GM18951 (cell line): ENCODE results near the gene CCNB3.
"Not testable (repeated sequence)": the region's sequence is repeated elsewhere in the genome, so short reads cannot be mapped to it uniquely, and the experiment has no call there.

ENCODE experiments used
- POLR2A ChIP-seq: IDR thresholded peaks from 4 replicates; pipeline ENCODE4 v1.6.1; 2011; ENCODE audit warnings: mild to moderate bottlenecking; ENCODE audit not compliant: insufficient read length, insufficient read depth; ENCODE audit errors: extremely low read depth
- in situ Hi-C: fragments of 300-500 bp; cut with MboI; formaldehyde crosslinking; loops from one replicate; pipeline ENCODE4 v1.12.0; 2022; ENCODE audit warnings: low sequenced_read_pairs, mixed read lengths, inconsistent platforms; ENCODE audit not compliant: unreplicated experiment

The CCNB3 gene

GRCh38 chrX:50188859-50189600 is 15.5 kb upstream of the CCNB3 start:
- TF ChIP-seq POLR2A: no peak
- in situ Hi-C loops: loop anchor here (25.0 kb wide), 1 partner anchor 277 kb away; the partner anchor contains the start of gene CLCN5

DNA sequence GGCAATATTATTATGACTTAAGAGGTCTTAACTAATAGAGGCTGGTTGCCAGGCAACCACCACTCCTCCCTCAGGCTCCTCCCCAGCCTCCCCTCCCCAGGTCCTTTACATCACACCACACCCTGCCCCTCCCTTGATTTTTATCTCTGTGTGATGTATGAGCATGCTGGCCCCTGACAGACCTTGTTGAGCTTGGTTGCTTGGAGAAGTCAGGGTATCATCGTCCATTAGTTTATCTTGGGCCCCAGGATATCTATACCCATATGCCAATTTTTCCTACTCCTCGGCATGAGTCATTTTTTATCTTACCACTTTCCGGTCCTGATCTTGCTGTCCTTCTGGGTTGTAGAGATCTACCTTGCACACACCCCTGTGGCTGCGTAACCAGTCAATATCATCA is 6.2 kb upstream of the CCNB3 start:
- TF ChIP-seq POLR2A: no peak

DNA sequence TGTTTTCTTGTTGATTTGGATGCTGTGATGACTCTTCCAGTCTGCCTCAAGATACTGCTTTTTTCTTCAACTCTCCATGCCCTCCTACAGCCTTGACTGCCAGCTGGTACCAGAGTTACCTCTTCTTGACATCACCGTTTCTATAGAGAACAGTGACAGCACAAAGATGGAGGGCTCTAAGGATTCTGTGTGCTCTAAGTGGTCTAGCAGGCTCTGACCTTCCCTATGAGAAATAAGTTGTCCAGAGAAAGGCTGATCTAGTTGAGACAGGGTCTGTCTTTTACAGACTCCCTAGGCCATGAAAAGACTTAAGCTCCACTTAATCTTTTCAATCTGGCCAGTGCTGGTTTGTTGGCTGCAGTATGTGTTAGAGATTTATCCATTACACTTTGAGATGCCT is 3.7 kb upstream of the CCNB3 start, which contains the start of gene AKAP4:
AKAP4 (minus strand) TSS at position 101 of the 400 bp plus-strand sequence. CDS start 118 bp downstream, outside the sequence.
- TF ChIP-seq POLR2A: no peak
- in situ Hi-C loops: loop anchor here (25.0 kb wide), 1 partner anchor 361 kb away; no protein-coding TSS in a partner anchor

More for the DNA sequence above, 6.2 kb upstream of the CCNB3 start:
- in situ Hi-C loops: loop anchor here (25.0 kb wide), 1 partner anchor 286 kb away; the partner anchor contains the start of gene CLCN5

GRCh38 chrX:50202539-50202938 is 2.0 kb upstream of the CCNB3 start:
- no peak for TF ChIP-seq POLR2A
- in situ Hi-C loops: loop anchor here (25.0 kb wide), 1 partner anchor 360 kb away; no protein-coding TSS in a partner anchor

GRCh38 chrX:50206753-50207152 is 2.2 kb downstream of the CCNB3 start:
- TF ChIP-seq POLR2A: no peak
- in situ Hi-C loops: loop anchor here (25.0 kb wide), 1 partner anchor 356 kb away; no protein-coding TSS in a partner anchor

DNA sequence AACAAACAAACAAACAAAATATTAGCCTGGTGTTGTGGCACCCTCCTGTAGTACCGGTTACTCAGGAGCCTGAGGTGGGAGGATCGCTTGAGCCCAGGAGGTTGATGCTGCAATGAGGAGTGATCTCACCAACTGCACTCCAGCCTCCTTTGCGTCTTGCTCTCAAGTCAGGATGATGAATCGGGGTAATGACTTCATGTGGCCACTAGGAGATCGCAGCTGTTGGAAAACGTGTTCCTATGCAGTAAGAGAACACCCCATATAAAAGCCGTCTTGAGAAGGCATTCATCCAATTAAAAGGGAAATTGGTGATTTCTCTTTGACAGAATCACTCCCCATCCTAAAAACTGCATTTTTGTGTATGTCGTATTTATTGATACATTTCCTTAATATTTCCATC is 6.9 kb downstream of the CCNB3 start:
- no peak for TF ChIP-seq POLR2A
- in situ Hi-C loops: loop anchor here (25.0 kb wide), 1 partner anchor 351 kb away; no protein-coding TSS in a partner anchor

DNA sequence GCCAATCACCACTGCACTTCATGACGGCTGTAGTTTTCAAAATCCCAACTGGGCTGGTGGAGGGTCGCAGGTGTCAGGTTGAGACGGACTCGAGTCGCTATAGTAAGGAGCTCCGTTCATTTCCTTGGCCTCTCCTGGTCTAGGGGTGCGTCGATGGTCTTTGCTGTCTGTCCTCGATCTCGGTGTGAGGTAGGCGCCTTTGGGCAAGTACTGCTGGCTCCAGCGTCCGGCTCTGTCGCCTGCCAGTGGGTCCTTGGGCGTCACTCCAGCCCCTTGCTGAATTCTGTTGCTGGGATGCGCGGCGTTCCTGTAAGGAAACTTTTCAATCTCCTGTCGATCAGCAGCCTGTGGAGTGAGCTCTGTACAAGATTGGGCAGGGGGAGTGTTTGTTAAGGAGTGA is 76.7 kb downstream of the CCNB3 start:
- in situ Hi-C loops: loop anchor here (5.0 kb wide), 1 partner anchor 59 kb away; no protein-coding TSS in a partner anchor
- no peak for TF ChIP-seq POLR2A

GRCh38 chrX:50327235-50327634 is 122.7 kb downstream of the CCNB3 start:
- no peak for TF ChIP-seq POLR2A
- in situ Hi-C loops: no loop called here

DNA sequence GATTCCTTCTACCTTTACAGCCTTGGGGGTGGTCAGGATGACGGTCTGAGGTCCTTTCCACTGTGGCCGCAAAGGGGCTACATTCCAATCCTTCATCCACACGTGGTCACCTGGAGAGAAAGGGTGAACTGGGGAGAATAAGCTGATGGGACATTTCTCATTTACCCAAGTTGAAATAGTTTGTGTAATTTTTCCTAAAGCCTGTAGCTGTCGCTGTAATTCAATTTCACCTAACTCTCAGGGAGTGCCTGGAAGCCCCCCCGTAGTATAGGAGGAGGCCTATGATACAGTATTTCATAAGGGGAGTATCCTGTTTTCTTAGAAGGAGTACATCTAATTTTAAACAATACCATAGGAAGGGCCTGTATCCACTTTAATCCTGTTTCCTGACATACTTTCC is 128.1 kb downstream of the CCNB3 start:
- in situ Hi-C loops: not testable (repeated sequence)

GRCh38 chrX:50333308-50333707 is 128.7 kb downstream of the CCNB3 start:
- no peak for TF ChIP-seq POLR2A
- in situ Hi-C loops: no loop called here

DNA sequence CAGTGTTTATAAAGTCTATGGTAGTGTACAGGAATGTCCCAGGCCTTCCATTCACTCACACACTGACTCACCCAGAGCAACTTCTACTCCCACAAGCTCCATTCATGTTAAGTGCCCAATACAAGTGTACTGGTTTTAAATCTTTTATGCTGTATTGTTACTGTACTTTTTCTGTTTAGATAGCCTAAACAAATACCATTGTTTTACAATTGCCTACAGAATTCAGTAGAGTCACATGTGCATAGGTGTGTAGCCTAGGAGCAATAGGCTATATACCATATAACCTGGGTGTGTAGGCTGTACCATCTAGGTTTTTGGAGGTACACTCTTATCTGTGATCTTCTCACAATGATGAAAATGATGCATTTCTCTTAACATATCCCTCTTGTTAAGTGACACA is 139.4 kb downstream of the CCNB3 start:
- in situ Hi-C loops: no loop called here

DNA sequence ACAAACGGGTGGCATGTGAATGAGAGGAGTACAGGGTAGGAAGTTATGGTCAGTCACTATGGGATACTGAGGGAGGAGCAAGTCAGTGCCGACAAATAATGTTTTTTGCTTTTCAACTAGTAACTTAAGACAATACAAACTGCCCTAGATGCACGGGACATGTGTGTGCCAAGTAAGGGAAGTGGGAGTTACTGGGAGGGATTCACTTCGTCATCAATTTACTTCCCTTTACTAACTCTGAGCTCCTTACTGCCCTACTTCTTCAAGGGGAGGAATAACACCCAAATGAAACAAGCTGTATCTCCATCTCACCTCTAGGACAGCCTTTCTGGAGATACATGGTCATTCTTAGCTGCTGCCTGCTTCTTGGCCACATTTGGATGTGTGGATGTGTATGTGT is 168.4 kb downstream of the CCNB3 start:
- no peak for TF ChIP-seq POLR2A
- in situ Hi-C loops: no loop called here

More for the DNA sequence above, 139.4 kb downstream of the CCNB3 start:
- no peak for TF ChIP-seq POLR2A

DNA sequence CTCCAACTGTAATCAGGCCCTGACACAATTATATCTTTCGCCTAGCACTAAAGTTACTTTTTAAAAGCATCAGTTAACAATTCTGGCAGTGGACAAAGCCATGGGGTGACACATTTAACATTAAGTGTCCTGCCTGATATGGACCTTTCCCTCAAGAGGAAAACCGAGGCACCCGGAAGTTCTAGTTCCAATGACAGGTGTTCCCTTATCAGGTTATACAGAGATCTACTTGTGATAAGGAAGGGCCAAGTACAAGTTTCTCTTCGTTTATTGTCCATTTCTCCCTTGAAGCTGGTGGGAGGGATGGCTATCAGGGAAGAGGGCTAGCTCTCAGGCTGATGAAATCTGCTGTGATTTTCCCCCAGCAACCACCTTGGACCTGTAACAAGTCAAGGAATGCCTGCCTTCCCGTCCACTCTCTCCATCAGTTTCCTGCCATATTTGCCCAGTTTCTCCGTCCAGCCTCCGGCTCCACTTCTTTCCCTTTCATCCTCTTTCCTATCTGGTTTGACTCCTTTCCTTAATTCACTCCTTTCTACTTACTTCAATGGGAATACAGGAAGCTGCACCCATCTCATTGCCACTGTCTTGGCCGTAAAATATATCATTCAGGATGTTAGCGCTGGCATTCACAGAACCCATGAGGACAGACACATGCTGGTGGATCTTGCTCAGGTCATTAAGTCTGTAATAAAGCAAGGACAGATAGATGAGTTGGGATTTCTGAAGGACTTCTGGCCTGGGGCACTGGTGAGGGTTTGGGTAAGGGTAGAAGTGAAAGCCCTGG is 171.1 kb downstream of the CCNB3 start:
- in situ Hi-C loops: no loop called here
- no peak for TF ChIP-seq POLR2A
